GM23338 (cell line): ENCODE results near the gene BCAP29. TPM values are rescaled to one million over a fixed set of nuclear protein-coding genes. Genes with fewer than 3 reads are reported as not detected.

Experiments used
- ATAC-seq: fragments of 200-7000 bp; cut with Tn5 transposase; 3 replicates; pipeline ENCODE4 v1.9.1; 2020
- DNase-seq: peaks from one replicate; pipeline ENCODE4 v3.0.0-alpha.2; 2015; ENCODE audit warnings: low spot score
- H2AFZ ChIP-seq: fragments of 200-600 bp; sonication (generic); 2 replicates; pipeline ENCODE4 v1.8.0; 2016; ENCODE audit warnings: antibody characterized with exemption, mild to moderate bottlenecking, moderate library complexity
- H3F3A ChIP-seq: fragments of 200-600 bp; sonication (generic); replicated peaks from 2 replicates; pipeline ENCODE4 v1.8.0; 2017; ENCODE audit warnings: antibody characterized with exemption, mixed run types, low read depth
- H3K27ac ChIP-seq: fragments of 200-600 bp; sonication (generic); 2 replicates; pipeline ENCODE4 v1.6.1; 2016; ENCODE audit warnings: low read depth
- H3K27me3 ChIP-seq: fragments of 200-600 bp; sonication (generic); 2 replicates; pipeline ENCODE4 v1.8.0; 2016; ENCODE audit warnings: mild to moderate bottlenecking, mixed run types, moderate library complexity; ENCODE audit not compliant: insufficient read depth
- H3K36me3 ChIP-seq: fragments of 200-600 bp; sonication (generic); 2 replicates; pipeline ENCODE4 v1.8.0; 2016; ENCODE audit warnings: mild to moderate bottlenecking; ENCODE audit not compliant: insufficient read depth
- H3K4me1 ChIP-seq: fragments of 200-600 bp; sonication (generic); 2 replicates; pipeline ENCODE4 v1.8.0; 2016; ENCODE audit warnings: mild to moderate bottlenecking, moderate library complexity; ENCODE audit not compliant: insufficient read depth
- H3K4me2 ChIP-seq: fragments of 200-600 bp; sonication (generic); 2 replicates; pipeline ENCODE4 v1.7.1; 2017; ENCODE audit warnings: mixed run types
- H3K4me3 ChIP-seq: fragments of 200-600 bp; sonication (generic); 2 replicates; pipeline ENCODE4 v1.6.1; 2016; ENCODE audit warnings: mixed run types
- H3K79me2 ChIP-seq: fragments of 200-600 bp; sonication (generic); replicated peaks from 2 replicates; pipeline ENCODE4 v1.8.0; 2017; ENCODE audit warnings: mild to moderate bottlenecking; ENCODE audit not compliant: insufficient read depth
- H3K9me2 ChIP-seq: fragments of 200-600 bp; sonication (generic); 2 replicates; pipeline ENCODE4 v1.8.0; 2017; ENCODE audit not compliant: insufficient read depth
- H4K20me1 ChIP-seq: fragments of 200-600 bp; sonication (generic); replicated peaks from 2 replicates; pipeline ENCODE4 v1.8.0; 2017; ENCODE audit warnings: mild to moderate bottlenecking; ENCODE audit not compliant: insufficient read depth
- H3K27ac Mint-ChIP-seq: 2 replicates; pipeline ENCODE4 v1.8.0; 2020; ENCODE audit warnings: inconsistent platforms, mild to moderate bottlenecking, moderate library complexity, mixed read lengths
- H3K27me3 Mint-ChIP-seq: 3 replicates; pipeline ENCODE4 v1.8.0; 2022; ENCODE audit warnings: low read depth, mild to moderate bottlenecking, moderate library complexity, mixed read lengths, inconsistent platforms; ENCODE audit not compliant: insufficient read depth, poor library complexity
- H3K36me3 Mint-ChIP-seq: 3 replicates; pipeline ENCODE4 v1.8.0; 2021; ENCODE audit warnings: low read depth, mild to moderate bottlenecking, inconsistent platforms, moderate library complexity, mixed read lengths
- H3K4me1 Mint-ChIP-seq: 3 replicates; pipeline ENCODE4 v1.8.0; 2020; ENCODE audit warnings: mild to moderate bottlenecking, inconsistent platforms, mixed read lengths
- H3K4me3 Mint-ChIP-seq: 3 replicates; pipeline ENCODE4 v1.8.0; 2021; ENCODE audit warnings: moderate library complexity, mild to moderate bottlenecking, inconsistent platforms, mixed read lengths
- H3K9me3 Mint-ChIP-seq: 3 replicates; pipeline ENCODE4 v1.8.0; 2020; ENCODE audit warnings: moderate library complexity, mild to moderate bottlenecking, inconsistent platforms, mixed read lengths
- EZH2 ChIP-seq: fragments of 200-600 bp; sonication (generic); IDR thresholded peaks from one replicate; pipeline ENCODE4 v1.8.0; 2017; ENCODE audit warnings: antibody characterized with exemption, mild to moderate bottlenecking, low read depth; ENCODE audit not compliant: unreplicated experiment
- EZH2phosphoT487 ChIP-seq: fragments of 200-600 bp; sonication (generic); IDR thresholded peaks from one replicate; pipeline ENCODE4 v1.8.1; 2018; ENCODE audit warnings: antibody characterized with exemption; ENCODE audit not compliant: unreplicated experiment
- JUNB ChIP-seq: IDR thresholded peaks from one replicate; pipeline ENCODE4 v1.6.1; 2016; ENCODE audit warnings: antibody characterized with exemption; ENCODE audit not compliant: unreplicated experiment
- NANOG ChIP-seq: IDR thresholded peaks from 2 replicates; pipeline ENCODE4 v1.6.1; 2016; ENCODE audit warnings: antibody characterized with exemption, borderline replicate concordance
- POLR2AphosphoS5 ChIP-seq: IDR thresholded peaks from 2 replicates; pipeline ENCODE4 v1.6.1; 2016; ENCODE audit warnings: antibody characterized with exemption, low read depth
- ZNF114 ChIP-seq: fragments of 250-450 bp; sonication (Bioruptor Pico); IDR thresholded peaks from 2 replicates; pipeline ENCODE4 v1.5.0; 2020; ENCODE audit warnings: mild to moderate bottlenecking, moderate library complexity
- ZNF331 ChIP-seq: fragments of 250-450 bp; sonication (Bioruptor Pico); IDR thresholded peaks from 2 replicates; pipeline ENCODE4 v1.5.0; 2020; ENCODE audit warnings: low read depth, mild to moderate bottlenecking, moderate library complexity
- polyA plus RNA-seq: library from polyadenylated mRNA; unstranded; fragments of >200 nt; fragmentation: Nextera tagmentation; extraction: Ambion mirVana; gene quantifications from 2 replicates; pipeline ENCODE4 v1.2.1, GENCODE V29; 2016
- total RNA-seq: library from RNA; depleted of rRNA; stranded (reverse); fragments of >200 nt; shearing (Covaris generic); gene quantifications from 2 replicates; pipeline ENCODE4 v1.2.3, GENCODE V29; 2014
- TF ChIP-seq, protein P1 (sequence below): IDR thresholded peaks from 2 replicates; pipeline ENCODE4 v1.6.1; 2016; ENCODE audit warnings: antibody characterized with exemption
- TF ChIP-seq, protein P2 (sequence below), 2 experiments: fragments of 200-600 bp in 1 of 2; sonication (generic) in 1 of 2; conservative IDR thresholded peaks; 2 replicates each; pipeline versions ENCODE4 v1.5.1 to v1.6.1; 2016 to 2017; ENCODE audit warnings: antibody characterized with exemption in 2 of 2, low read depth in 2 of 2, mild to moderate bottlenecking in 2 of 2, moderate library complexity in 1 of 2
- TF ChIP-seq, protein P3 (sequence below): fragments of 250-450 bp; sonication (Bioruptor Pico); IDR thresholded peaks from 2 replicates; pipeline ENCODE4 v1.5.0; 2020; ENCODE audit warnings: mild to moderate bottlenecking, moderate library complexity

Gene BCAP29
- total and polyA plus RNA-seq, 2 experiments from 2014 or later: 18.4 to 24.0 TPM

DNA sequence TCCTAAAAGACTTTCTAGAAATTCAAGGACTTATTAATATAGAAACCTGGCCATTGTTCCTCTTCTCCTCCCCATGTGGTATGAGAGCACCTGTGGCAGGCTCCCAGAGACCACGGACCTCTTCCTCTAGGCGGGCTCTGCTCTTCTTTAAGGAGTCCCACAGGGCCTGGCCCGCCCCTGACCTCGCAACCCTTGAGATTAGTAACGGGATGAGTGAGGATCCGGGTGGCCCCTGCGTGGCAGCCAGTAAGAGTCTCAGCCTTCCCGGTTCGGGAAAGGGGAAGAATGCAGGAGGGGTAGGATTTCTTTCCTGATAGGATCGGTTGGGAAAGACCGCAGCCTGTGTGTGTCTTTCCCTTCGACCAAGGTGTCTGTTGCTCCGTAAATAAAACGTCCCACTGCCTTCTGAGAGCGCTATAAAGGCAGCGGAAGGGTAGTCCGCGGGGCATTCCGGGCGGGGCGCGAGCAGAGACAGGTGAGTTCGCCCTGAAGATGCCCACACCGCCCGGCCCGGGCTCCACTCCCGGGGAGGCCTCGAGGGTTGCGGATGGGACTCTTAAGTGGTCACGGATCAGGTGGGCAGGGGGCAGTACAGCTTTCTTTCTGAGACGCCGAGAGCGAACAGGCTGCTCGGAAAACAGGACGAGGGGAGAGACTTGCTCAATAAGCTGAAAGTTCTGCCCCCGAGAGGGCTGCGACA, 80.5 kb downstream of the BCAP29 start, which contains the start of gene SLC26A4:
Gene SLC26A4, plus strand, starts transcription at position 448 of the 700 bp plus-strand sequence. CDS start 814 bp downstream, outside the sequence.
- peaks cover 76% of the 10 kb centered on the region for H3K27me3 ChIP-seq

DNA sequence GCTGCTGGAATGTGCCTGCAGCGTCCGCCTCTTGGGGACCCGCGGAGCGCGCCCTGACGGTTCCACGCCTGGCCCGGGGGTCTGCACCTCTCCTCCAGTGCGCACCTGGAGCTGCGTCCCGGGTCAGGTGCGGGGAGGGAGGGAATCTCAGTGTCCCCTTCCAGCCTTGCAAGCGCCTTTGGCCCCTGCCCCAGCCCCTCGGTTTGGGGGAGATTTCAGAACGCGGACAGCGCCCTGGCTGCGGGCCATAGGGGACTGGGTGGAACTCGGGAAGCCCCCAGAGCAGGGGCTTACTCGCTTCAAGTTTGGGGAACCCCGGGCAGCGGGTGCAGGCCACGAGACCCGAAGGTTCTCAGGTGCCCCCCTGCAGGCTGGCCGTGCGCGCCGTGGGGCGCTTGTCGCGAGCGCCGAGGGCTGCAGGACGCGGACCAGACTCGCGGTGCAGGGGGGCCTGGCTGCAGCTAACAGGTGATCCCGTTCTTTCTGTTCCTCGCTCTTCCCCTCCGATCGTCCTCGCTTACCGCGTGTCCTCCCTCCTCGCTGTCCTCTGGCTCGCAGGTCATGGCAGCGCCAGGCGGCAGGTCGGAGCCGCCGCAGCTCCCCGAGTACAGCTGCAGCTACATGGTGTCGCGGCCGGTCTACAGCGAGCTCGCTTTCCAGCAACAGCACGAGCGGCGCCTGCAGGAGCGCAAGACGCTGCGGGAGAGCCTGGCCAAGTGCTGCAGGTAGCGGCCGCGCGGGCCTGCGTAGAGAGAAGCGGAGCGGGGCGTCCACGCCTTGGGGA, 81.2 kb downstream of the BCAP29 start:
- peak overlapping the region; percentile 94 for H3K4me2 ChIP-seq
- H3K27me3 ChIP-seq: peaks cover 76% of the 10 kb centered on the region
- H3K27ac ChIP-seq: no peak overlapping the region
- peaks cover 46% of the 10 kb centered on the region for H3K27me3 Mint-ChIP-seq
- no peaks in the 10 kb centered on the region for H3K9me3 Mint-ChIP-seq
- peak overlapping the region; percentile 98 for H2AFZ ChIP-seq
- ATAC-seq (peak; percentile 85), DNase-seq (peak; percentile 84)
- H3K36me3 Mint-ChIP-seq: no peaks in the 10 kb centered on the region; the same call in 2 of the 3 replicates
- H3K4me1 ChIP-seq: no peaks in the 10 kb centered on the region; the same call in 1 of the 2 replicates
- peaks cover 4% of the 10 kb centered on the region; the same call in 1 of the 2 replicates for H3F3A ChIP-seq
- no peaks in the 10 kb centered on the region for H3K9me2 ChIP-seq
- no peaks in the 10 kb centered on the region for H3K79me2 ChIP-seq
- H4K20me1 ChIP-seq: peaks cover 7% of the 10 kb centered on the region; the same call in 1 of the 2 replicates
- no peaks in the 10 kb centered on the region for H3K36me3 ChIP-seq
- peak overlapping the region; percentile 83 for H3K4me3 Mint-ChIP-seq
- peaks cover 20% of the 10 kb centered on the region for H3K4me1 Mint-ChIP-seq
- H3K4me3 ChIP-seq: peak overlapping the region; percentile 76
- no peak overlapping the region for H3K27ac Mint-ChIP-seq
- TF ChIP-seq EZH2 (peak; percentile 39), ZNF331 (CRISPR knock-in tag) (no peak), NANOG (no peak), ZNF114 (no peak), JUNB (no peak), POLR2AphosphoS5 (no peak)
- TF ChIP-seq, protein P1, sequence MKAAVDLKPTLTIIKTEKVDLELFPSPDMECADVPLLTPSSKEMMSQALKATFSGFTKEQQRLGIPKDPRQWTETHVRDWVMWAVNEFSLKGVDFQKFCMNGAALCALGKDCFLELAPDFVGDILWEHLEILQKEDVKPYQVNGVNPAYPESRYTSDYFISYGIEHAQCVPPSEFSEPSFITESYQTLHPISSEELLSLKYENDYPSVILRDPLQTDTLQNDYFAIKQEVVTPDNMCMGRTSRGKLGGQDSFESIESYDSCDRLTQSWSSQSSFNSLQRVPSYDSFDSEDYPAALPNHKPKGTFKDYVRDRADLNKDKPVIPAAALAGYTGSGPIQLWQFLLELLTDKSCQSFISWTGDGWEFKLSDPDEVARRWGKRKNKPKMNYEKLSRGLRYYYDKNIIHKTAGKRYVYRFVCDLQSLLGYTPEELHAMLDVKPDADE: no peak; the same call in 1 of the 2 replicates
- TF ChIP-seq, protein P2, sequence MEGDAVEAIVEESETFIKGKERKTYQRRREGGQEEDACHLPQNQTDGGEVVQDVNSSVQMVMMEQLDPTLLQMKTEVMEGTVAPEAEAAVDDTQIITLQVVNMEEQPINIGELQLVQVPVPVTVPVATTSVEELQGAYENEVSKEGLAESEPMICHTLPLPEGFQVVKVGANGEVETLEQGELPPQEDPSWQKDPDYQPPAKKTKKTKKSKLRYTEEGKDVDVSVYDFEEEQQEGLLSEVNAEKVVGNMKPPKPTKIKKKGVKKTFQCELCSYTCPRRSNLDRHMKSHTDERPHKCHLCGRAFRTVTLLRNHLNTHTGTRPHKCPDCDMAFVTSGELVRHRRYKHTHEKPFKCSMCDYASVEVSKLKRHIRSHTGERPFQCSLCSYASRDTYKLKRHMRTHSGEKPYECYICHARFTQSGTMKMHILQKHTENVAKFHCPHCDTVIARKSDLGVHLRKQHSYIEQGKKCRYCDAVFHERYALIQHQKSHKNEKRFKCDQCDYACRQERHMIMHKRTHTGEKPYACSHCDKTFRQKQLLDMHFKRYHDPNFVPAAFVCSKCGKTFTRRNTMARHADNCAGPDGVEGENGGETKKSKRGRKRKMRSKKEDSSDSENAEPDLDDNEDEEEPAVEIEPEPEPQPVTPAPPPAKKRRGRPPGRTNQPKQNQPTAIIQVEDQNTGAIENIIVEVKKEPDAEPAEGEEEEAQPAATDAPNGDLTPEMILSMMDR (conservative IDR thresholded peaks at IDR 0.05; ENCODE audit: low read depth in 2 of 2): no peak; a peak in 1 of 4 replicates
- TF ChIP-seq, protein P3, sequence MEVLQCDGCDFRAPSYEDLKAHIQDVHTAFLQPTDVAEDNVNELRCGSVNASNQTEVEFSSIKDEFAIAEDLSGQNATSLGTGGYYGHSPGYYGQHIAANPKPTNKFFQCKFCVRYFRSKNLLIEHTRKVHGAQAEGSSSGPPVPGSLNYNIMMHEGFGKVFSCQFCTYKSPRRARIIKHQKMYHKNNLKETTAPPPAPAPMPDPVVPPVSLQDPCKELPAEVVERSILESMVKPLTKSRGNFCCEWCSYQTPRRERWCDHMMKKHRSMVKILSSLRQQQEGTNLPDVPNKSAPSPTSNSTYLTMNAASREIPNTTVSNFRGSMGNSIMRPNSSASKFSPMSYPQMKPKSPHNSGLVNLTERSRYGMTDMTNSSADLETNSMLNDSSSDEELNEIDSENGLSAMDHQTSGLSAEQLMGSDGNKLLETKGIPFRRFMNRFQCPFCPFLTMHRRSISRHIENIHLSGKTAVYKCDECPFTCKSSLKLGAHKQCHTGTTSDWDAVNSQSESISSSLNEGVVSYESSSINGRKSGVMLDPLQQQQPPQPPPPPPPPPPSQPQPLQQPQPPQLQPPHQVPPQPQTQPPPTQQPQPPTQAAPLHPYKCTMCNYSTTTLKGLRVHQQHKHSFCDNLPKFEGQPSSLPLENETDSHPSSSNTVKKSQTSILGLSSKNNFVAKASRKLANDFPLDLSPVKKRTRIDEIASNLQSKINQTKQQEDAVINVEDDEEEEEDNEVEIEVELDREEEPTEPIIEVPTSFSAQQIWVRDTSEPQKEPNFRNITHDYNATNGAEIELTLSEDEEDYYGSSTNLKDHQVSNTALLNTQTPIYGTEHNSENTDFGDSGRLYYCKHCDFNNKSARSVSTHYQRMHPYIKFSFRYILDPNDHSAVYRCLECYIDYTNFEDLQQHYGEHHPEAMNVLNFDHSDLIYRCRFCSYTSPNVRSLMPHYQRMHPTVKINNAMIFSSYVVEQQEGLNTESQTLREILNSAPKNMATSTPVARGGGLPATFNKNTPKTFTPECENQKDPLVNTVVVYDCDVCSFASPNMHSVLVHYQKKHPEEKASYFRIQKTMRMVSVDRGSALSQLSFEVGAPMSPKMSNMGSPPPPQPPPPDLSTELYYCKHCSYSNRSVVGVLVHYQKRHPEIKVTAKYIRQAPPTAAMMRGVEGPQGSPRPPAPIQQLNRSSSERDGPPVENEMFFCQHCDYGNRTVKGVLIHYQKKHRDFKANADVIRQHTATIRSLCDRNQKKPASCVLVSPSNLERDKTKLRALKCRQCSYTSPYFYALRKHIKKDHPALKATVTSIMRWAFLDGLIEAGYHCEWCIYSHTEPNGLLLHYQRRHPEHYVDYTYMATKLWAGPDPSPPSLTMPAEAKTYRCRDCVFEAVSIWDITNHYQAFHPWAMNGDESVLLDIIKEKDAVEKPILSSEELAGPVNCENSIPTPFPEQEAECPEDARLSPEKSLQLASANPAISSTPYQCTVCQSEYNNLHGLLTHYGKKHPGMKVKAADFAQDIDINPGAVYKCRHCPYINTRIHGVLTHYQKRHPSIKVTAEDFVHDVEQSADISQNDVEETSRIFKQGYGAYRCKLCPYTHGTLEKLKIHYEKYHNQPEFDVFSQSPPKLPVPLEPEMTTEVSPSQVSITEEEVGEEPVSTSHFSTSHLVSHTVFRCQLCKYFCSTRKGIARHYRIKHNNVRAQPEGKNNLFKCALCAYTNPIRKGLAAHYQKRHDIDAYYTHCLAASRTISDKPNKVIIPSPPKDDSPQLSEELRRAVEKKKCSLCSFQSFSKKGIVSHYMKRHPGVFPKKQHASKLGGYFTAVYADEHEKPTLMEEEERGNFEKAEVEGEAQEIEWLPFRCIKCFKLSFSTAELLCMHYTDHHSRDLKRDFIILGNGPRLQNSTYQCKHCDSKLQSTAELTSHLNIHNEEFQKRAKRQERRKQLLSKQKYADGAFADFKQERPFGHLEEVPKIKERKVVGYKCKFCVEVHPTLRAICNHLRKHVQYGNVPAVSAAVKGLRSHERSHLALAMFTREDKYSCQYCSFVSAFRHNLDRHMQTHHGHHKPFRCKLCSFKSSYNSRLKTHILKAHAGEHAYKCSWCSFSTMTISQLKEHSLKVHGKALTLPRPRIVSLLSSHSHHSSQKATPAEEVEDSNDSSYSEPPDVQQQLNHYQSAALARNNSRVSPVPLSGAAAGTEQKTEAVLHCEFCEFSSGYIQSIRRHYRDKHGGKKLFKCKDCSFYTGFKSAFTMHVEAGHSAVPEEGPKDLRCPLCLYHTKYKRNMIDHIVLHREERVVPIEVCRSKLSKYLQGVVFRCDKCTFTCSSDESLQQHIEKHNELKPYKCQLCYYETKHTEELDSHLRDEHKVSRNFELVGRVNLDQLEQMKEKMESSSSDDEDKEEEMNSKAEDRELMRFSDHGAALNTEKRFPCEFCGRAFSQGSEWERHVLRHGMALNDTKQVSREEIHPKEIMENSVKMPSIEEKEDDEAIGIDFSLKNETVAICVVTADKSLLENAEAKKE: no peak

More for the DNA sequence above, 80.5 kb downstream of the BCAP29 start, which contains the start of gene SLC26A4:
- H3K27ac ChIP-seq: no peak within 1 kb of the TSS
- no peaks in the 10 kb centered on the region for H3K9me2 ChIP-seq
- H3F3A ChIP-seq: peaks cover 4% of the 10 kb centered on the region; the same call in 1 of the 2 replicates
- peaks cover 7% of the 10 kb centered on the region; the same call in 1 of the 2 replicates for H4K20me1 ChIP-seq
- Mint-ChIP-seq H3K27me3 (peaks cover 46% of the 10 kb centered on the region), H3K4me1 (peaks cover 20% of the 10 kb centered on the region), H3K4me3 (peak within 1 kb of the TSS; percentile 83), H3K9me3 (no peaks in the 10 kb centered on the region), H3K36me3 (no peaks in the 10 kb centered on the region; the same call in 2 of the 3 replicates), H3K27ac (no peak within 1 kb of the TSS)
- DNase-seq: peak; percentile 64
- no peaks in the 10 kb centered on the region for H3K79me2 ChIP-seq
- peak; percentile 20 for ATAC-seq
- H3K36me3 ChIP-seq: no peaks in the 10 kb centered on the region
- H2AFZ ChIP-seq: peak within 1 kb of the TSS; percentile 98
- TF ChIP-seq EZH2: peak; percentile 29
- TF ChIP-seq EZH2phosphoT487: no peak
- peak within 1 kb of the TSS; percentile 94 for H3K4me2 ChIP-seq
- no peaks in the 10 kb centered on the region; the same call in 1 of the 2 replicates for H3K4me1 ChIP-seq
- peak within 1 kb of the TSS; percentile 76 for H3K4me3 ChIP-seq
